ENCODE results near the gene PDE9A. TPM values are rescaled to one million over a fixed set of nuclear protein-coding genes. Genes with fewer than 3 reads are reported as not detected.
"Not testable (repeated sequence)": the region's sequence is repeated elsewhere in the genome, so short reads cannot be mapped to it uniquely, and the experiment has no call there.

PDE9A gene
- total RNA-seq, 1 experiment from 2014 or later = not detected

- Histone ChIP-seq H3K27ac (ENCODE audit: low read length) (no peak overlapping the region), H2AFZ (ENCODE audit: low read length) (no peak overlapping the region), H3K4me3 (ENCODE audit: low read length) (no peak overlapping the region), H3K36me3 (ENCODE audit: insufficient read depth, low read length) (no peaks in the 10 kb centered on the region), H4K20me1 (ENCODE audit: insufficient read depth, low read depth, low read length) (no peaks in the 10 kb centered on the region), H3K9me2 (replicated peaks; ENCODE audit: insufficient read depth, low read length) (no peaks in the 10 kb centered on the region), H3K27me3 (ENCODE audit: low read length) (no peaks in the 10 kb centered on the region), H3K4me2 (ENCODE audit: low read depth, low read length, poor library complexity, severe bottlenecking) (no peak overlapping the region), H3K9ac (ENCODE audit: low read length) (no peak overlapping the region), H3K9me3 (ENCODE audit: low read length) (no peaks in the 10 kb centered on the region), H3K79me2 (ENCODE audit: low read length) (no peaks in the 10 kb centered on the region), H3K4me1 (ENCODE audit: low read length) (no peaks in the 10 kb centered on the region)
- DNase-seq = no peak
These were observed 62.7 kb downstream of the PDE9A start for GRCh38 chr21:42716074-42716473.

- not testable (repeated sequence) for H3K9me2 ChIP-seq (replicated peaks; ENCODE audit: insufficient read depth, low read length); H3K36me3 ChIP-seq (ENCODE audit: insufficient read depth, low read length); H3K27me3 ChIP-seq (ENCODE audit: low read length); H2AFZ ChIP-seq (ENCODE audit: low read length); H3K79me2 ChIP-seq (ENCODE audit: low read length); H4K20me1 ChIP-seq (ENCODE audit: insufficient read depth, low read depth, low read length); DNase-seq; H3K4me3 ChIP-seq (ENCODE audit: low read length); H3K4me2 ChIP-seq (ENCODE audit: low read depth, low read length, poor library complexity, severe bottlenecking); H3K9me3 ChIP-seq (ENCODE audit: low read length); H3K9ac ChIP-seq (ENCODE audit: low read length); H3K27ac ChIP-seq (ENCODE audit: low read length)
- H3K4me1 ChIP-seq (ENCODE audit: low read length) = peaks cover 13% of the 10 kb centered on the region
These were observed 67.1 kb downstream of the PDE9A start for GRCh38 chr21:42720484-42720883.

GRCh38 chr21:42721341-42721824 is 68.0 kb downstream of the PDE9A start:
- no peak for DNase-seq
- Histone ChIP-seq H3K27ac (ENCODE audit: low read length) (no peak overlapping the region), H3K36me3 (ENCODE audit: insufficient read depth, low read length) (no peaks in the 10 kb centered on the region), H3K27me3 (ENCODE audit: low read length) (no peaks in the 10 kb centered on the region), H3K4me1 (ENCODE audit: low read length) (peaks cover 13% of the 10 kb centered on the region), H3K9ac (ENCODE audit: low read length) (no peak overlapping the region), H3K9me3 (ENCODE audit: low read length) (no peaks in the 10 kb centered on the region), H3K9me2 (replicated peaks; ENCODE audit: insufficient read depth, low read length) (no peaks in the 10 kb centered on the region), H3K4me2 (ENCODE audit: low read depth, low read length, poor library complexity, severe bottlenecking) (no peak overlapping the region), H3K4me3 (ENCODE audit: low read length) (no peak overlapping the region), H3K79me2 (ENCODE audit: low read length) (no peaks in the 10 kb centered on the region), H4K20me1 (ENCODE audit: insufficient read depth, low read depth, low read length) (no peaks in the 10 kb centered on the region), H2AFZ (ENCODE audit: low read length) (no peak overlapping the region)

DNA sequence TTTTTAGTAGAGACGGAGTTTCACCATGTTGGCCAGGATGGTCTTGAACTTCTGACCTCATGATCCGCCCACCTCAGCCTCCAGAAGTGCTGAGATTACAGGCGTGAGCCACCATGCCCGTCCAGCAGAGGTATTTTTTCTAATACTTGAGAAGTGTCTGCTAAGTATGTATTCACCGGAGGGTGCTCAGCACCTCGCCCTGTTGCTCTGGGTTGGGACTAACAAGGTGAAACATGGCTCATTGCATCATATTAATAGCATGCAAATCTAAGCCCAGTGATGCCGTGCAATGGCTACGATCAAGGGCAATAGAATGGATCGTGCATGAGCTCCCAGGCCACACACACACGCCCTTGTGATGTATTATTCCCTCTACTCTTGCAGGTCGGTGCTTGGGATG is 68.7 kb downstream of the PDE9A start:
- no peaks in the 10 kb centered on the region for H3K27me3 ChIP-seq (ENCODE audit: low read length)
- H3K9me2 ChIP-seq (replicated peaks; ENCODE audit: insufficient read depth, low read length) = no peaks in the 10 kb centered on the region
- no peak for DNase-seq
- no peaks in the 10 kb centered on the region for H3K36me3 ChIP-seq (ENCODE audit: insufficient read depth, low read length)
- H3K27ac ChIP-seq (ENCODE audit: low read length) = no peak overlapping the region
- no peaks in the 10 kb centered on the region for H3K9me3 ChIP-seq (ENCODE audit: low read length)
- no peak overlapping the region for H3K4me2 ChIP-seq (ENCODE audit: low read depth, low read length, poor library complexity, severe bottlenecking)
- no peaks in the 10 kb centered on the region for H4K20me1 ChIP-seq (ENCODE audit: insufficient read depth, low read depth, low read length)
- H3K9ac ChIP-seq (ENCODE audit: low read length) = no peak overlapping the region
- no peak overlapping the region for H3K4me3 ChIP-seq (ENCODE audit: low read length)
- H3K79me2 ChIP-seq (ENCODE audit: low read length) = no peaks in the 10 kb centered on the region
- peaks cover 13% of the 10 kb centered on the region for H3K4me1 ChIP-seq (ENCODE audit: low read length)
- H2AFZ ChIP-seq (ENCODE audit: low read length) = no peak overlapping the region

- Histone ChIP-seq H2AFZ (ENCODE audit: low read length) (no peak overlapping the region), H3K9me3 (ENCODE audit: low read length) (no peaks in the 10 kb centered on the region), H4K20me1 (ENCODE audit: insufficient read depth, low read depth, low read length) (no peaks in the 10 kb centered on the region), H3K27ac (ENCODE audit: low read length) (no peak overlapping the region), H3K4me2 (ENCODE audit: low read depth, low read length, poor library complexity, severe bottlenecking) (no peak overlapping the region), H3K36me3 (ENCODE audit: insufficient read depth, low read length) (no peaks in the 10 kb centered on the region), H3K4me1 (ENCODE audit: low read length) (peaks cover 13% of the 10 kb centered on the region), H3K27me3 (ENCODE audit: low read length) (no peaks in the 10 kb centered on the region), H3K79me2 (ENCODE audit: low read length) (no peaks in the 10 kb centered on the region), H3K9ac (ENCODE audit: low read length) (no peak overlapping the region), H3K9me2 (replicated peaks; ENCODE audit: insufficient read depth, low read length) (no peaks in the 10 kb centered on the region), H3K4me3 (ENCODE audit: low read length) (no peak overlapping the region)
- DNase-seq = no peak
These were observed 69.5 kb downstream of the PDE9A start for GRCh38 chr21:42722808-42723473.

GRCh38 chr21:42724226-42724920 is 71.0 kb downstream of the PDE9A start:
- no peak overlapping the region for H3K4me3 ChIP-seq (ENCODE audit: low read length)
- no peaks in the 10 kb centered on the region for H3K79me2 ChIP-seq (ENCODE audit: low read length)
- H2AFZ ChIP-seq (ENCODE audit: low read length) = no peak overlapping the region
- H3K4me2 ChIP-seq (ENCODE audit: low read depth, low read length, poor library complexity, severe bottlenecking) = no peak overlapping the region
- H3K36me3 ChIP-seq (ENCODE audit: insufficient read depth, low read length) = no peaks in the 10 kb centered on the region
- no peaks in the 10 kb centered on the region for H3K9me2 ChIP-seq (replicated peaks; ENCODE audit: insufficient read depth, low read length)
- H3K9me3 ChIP-seq (ENCODE audit: low read length) = no peaks in the 10 kb centered on the region
- no peak for DNase-seq
- H3K27ac ChIP-seq (ENCODE audit: low read length) = no peak overlapping the region
- no peaks in the 10 kb centered on the region for H3K27me3 ChIP-seq (ENCODE audit: low read length)
- no peaks in the 10 kb centered on the region for H4K20me1 ChIP-seq (ENCODE audit: insufficient read depth, low read depth, low read length)
- no peak overlapping the region for H3K9ac ChIP-seq (ENCODE audit: low read length)
- peaks cover 13% of the 10 kb centered on the region for H3K4me1 ChIP-seq (ENCODE audit: low read length)

- H3K79me2 ChIP-seq (ENCODE audit: low read length) = no peaks in the 10 kb centered on the region
- H2AFZ ChIP-seq (ENCODE audit: low read length) = no peak overlapping the region
- no peaks in the 10 kb centered on the region for H3K9me3 ChIP-seq (ENCODE audit: low read length)
- H4K20me1 ChIP-seq (ENCODE audit: insufficient read depth, low read depth, low read length) = no peaks in the 10 kb centered on the region
- H3K4me3 ChIP-seq (ENCODE audit: low read length) = no peak overlapping the region
- H3K27me3 ChIP-seq (ENCODE audit: low read length) = no peaks in the 10 kb centered on the region
- H3K4me1 ChIP-seq (ENCODE audit: low read length) = peaks cover 13% of the 10 kb centered on the region
- H3K27ac ChIP-seq (ENCODE audit: low read length) = no peak overlapping the region
- no peaks in the 10 kb centered on the region for H3K9me2 ChIP-seq (replicated peaks; ENCODE audit: insufficient read depth, low read length)
- no peak overlapping the region for H3K9ac ChIP-seq (ENCODE audit: low read length)
- DNase-seq = no peak
- no peaks in the 10 kb centered on the region for H3K36me3 ChIP-seq (ENCODE audit: insufficient read depth, low read length)
- no peak overlapping the region for H3K4me2 ChIP-seq (ENCODE audit: low read depth, low read length, poor library complexity, severe bottlenecking)
These were observed 72.1 kb downstream of the PDE9A start for GRCh38 chr21:42725416-42725930.

DNA sequence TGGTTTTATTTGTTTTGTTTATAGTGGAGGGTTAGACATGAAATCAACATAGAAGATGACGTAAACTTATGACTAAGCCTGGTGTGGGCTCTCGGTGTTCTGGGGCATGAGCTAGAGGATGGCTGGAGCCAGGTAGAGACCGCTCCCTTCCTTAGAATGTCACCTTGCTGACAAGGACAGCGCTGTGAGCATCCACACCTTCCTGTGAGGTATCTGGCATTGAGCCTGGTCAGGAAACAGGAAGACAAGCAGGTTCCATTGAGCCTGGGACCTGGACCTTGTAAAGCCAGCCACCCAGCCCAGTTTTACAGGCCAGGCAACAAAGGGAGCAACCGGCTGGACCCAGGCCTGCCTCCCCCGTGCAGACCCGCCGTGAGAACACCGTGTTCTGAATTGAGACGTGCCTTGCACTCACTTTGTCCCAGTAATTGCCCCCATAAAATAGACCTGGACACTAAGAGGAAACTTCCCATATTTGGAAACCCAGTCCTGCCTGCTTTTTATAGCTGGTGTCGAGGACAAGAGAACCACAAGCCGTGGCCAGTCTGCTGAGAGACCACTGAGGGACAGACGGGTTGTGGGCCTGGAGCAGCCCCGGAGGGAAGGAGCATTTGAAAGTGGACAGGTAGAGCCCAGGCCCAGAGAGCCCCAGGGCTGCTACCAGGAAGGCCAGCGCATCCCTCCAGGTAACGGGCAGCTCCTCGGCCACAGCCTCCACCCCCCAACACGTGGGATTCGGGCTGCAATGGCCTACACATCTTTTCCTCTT is 78.0 kb downstream of the PDE9A start:
- H3K9ac ChIP-seq (ENCODE audit: low read length) = no peak overlapping the region
- H3K9me3 ChIP-seq (ENCODE audit: low read length) = no peaks in the 10 kb centered on the region
- no peaks in the 10 kb centered on the region for H3K4me1 ChIP-seq (ENCODE audit: low read length)
- no peaks in the 10 kb centered on the region for H3K36me3 ChIP-seq (ENCODE audit: insufficient read depth, low read length)
- no peaks in the 10 kb centered on the region for H3K79me2 ChIP-seq (ENCODE audit: low read length)
- no peak overlapping the region for H2AFZ ChIP-seq (ENCODE audit: low read length)
- H3K4me2 ChIP-seq (ENCODE audit: low read depth, low read length, poor library complexity, severe bottlenecking) = no peak overlapping the region
- no peaks in the 10 kb centered on the region for H3K27me3 ChIP-seq (ENCODE audit: low read length)
- H3K4me3 ChIP-seq (ENCODE audit: low read length) = no peak overlapping the region
- no peaks in the 10 kb centered on the region for H3K9me2 ChIP-seq (replicated peaks; ENCODE audit: insufficient read depth, low read length)
- DNase-seq = no peak
- no peak overlapping the region for H3K27ac ChIP-seq (ENCODE audit: low read length)
- no peaks in the 10 kb centered on the region for H4K20me1 ChIP-seq (ENCODE audit: insufficient read depth, low read depth, low read length)
